ENCODE measurements around the gene VPS11. TPM values are rescaled to one million over a fixed set of nuclear protein-coding genes. Genes with fewer than 3 reads are reported as not detected.

Gene VPS11
- total and polyA plus RNA-seq, 10 of the 15 experiments (the other 5 are each of a cell fraction or from before 2014, with no cell fraction given) = 15.8 to 26.4 (median 24.5) TPM

DNA sequence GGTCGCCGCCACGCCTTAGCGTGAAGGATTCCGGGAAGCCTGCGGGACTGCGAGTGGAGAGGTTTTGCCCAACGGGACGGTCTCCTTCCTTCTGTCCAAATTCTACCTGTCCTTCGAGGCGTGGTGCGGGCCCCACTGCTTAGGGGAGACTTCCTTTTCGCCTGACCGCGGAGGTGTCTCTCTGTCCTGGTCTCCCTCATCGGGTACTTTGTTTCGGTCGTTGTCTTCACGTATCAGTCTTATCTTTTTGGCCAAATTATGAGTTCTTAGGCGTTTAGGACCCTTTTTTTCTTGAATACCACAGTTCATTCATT, 54.1 kb downstream of the VPS11 start:
- H3K4me3 ChIP-seq = peak overlapping the region; percentile 92
- peak overlapping the region; percentile 85 for H2AFZ ChIP-seq (ENCODE audit: control insufficient read depth, low read depth, low read length)
- DNase-seq (ENCODE audit: low read depth, low spot score) = no peak
- FAIRE-seq = no peak
- peaks cover 21% of the 10 kb centered on the region for H3K79me2 ChIP-seq (ENCODE audit: control insufficient read depth, insufficient read depth, low read length)
- CTCF ChIA-PET = interaction anchor here (0.6 to 2.2 kb wide), 11 partner anchors 10 to 173 kb away, joined by 3 to 9 read pairs (median 4); partner anchors contain the start of gene C2CD2L
- in situ Hi-C loops (cut with MboI) (no loop called here), intact Hi-C loops (cut with micrococcal nuclease; ENCODE audit: unreplicated experiment) (no loop called here)
- H3K9me3 ChIP-seq (replicated peaks; ENCODE audit: control insufficient read depth, insufficient read depth, low read length) = no peaks in the 10 kb centered on the region
- SMC1A ChIA-PET (ENCODE audit: uncharacterized antibody, unreplicated experiment) = interaction anchor here (0.8 to 5.0 kb wide), 10 partner anchors 10 to 199 kb away, joined by 3 to 32 read pairs (median 4); partner anchors contain the start of genes C2CD2L and DPAGT1
- POLR2A ChIA-PET = interaction anchor here (0.7 to 6.9 kb wide), 10 partner anchors 12 to 390 kb away, joined by 3 to 76 read pairs (median 6); partner anchors contain the start of genes C2CD2L, DPAGT1, HMBS and HYOU1
- 0 out of 2 replicates have a peak, but pooled peaks have one; percentile 80 for TF ChIP-seq LARP7 (IDR thresholded peaks at IDR 0.05)
- TF ChIP-seq YBX1 (IDR thresholded peaks at IDR 0.05) = no peak
- no peak for TF ChIP-seq RUNX3 (IDR thresholded peaks at IDR 0.05; ENCODE audit: low read length)
- peak overlapping the region; percentile 72 for H3K9ac ChIP-seq (ENCODE audit: control insufficient read depth, insufficient read depth, low read length)
- peak overlapping the region; percentile 51 for H3K27ac ChIP-seq (ENCODE audit: control insufficient read depth, insufficient read depth)
- peak overlapping the region; percentile 83 for H3K4me2 ChIP-seq (ENCODE audit: control insufficient read depth, insufficient read depth)
- H3K36me3 ChIP-seq (ENCODE audit: control insufficient read depth in 2 of 2, insufficient read depth in 2 of 2, low read length in 1 of 2) = peaks cover 0 to 4% of the 10 kb centered on the region in 2 experiments; a peak in 2 of 4 replicates
- RAD21 ChIA-PET (ENCODE audit: unreplicated experiment) = interaction anchor here (0.6 to 2.6 kb wide), 8 partner anchors 15 to 330 kb away, joined by 3 to 22 read pairs (median 6); partner anchors contain the start of genes C2CD2L, DDX6, DPAGT1 and HMBS
- H3K27me3 ChIP-seq (replicated peaks in 1 of 2; ENCODE audit: control insufficient read depth in 2 of 2, insufficient read depth in 2 of 2, low read length in 1 of 2) = no peaks in the 10 kb centered on the region
- H4K20me1 ChIP-seq (ENCODE audit: control insufficient read depth, insufficient read depth) = no peaks in the 10 kb centered on the region
- TSS peak; percentile 87 for BruUV-seq (replicated peaks)
- ATAC-seq = peak; percentile 26
- peaks cover 13% of the 10 kb centered on the region for H3K4me1 ChIP-seq (ENCODE audit: control insufficient read depth, insufficient read depth, low read length)
- WGBS (ENCODE audit: insufficient coverage, insufficient replicate concordance, low lambda C conversion rate, missing lambda C conversion rate) = under 1% methylated on average over 20 of the region's 20 CpGs

DNA sequence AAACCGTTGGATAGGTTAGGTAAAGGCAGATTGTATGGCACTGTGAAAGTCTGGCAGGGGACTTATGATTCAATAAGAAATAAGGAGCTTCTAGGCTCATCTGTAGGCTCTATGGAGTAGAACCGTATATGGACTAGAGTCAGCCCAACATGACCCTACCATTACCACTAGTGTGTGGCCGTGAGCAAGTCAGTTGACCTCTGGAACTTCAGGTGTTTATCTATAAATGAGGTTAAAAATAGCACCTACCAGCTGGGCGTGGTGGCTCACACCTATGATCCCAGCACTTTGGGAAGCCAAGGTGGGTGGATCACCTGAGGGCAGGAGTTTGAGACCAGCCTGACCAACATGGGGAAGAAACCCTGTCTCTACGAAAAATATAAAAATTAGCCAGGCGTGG, 58.2 kb downstream of the VPS11 start:
- peaks cover 21% of the 10 kb centered on the region for H3K79me2 ChIP-seq (ENCODE audit: control insufficient read depth, insufficient read depth, low read length)
- ChIA-PET CTCF (interaction anchor here (0.8 to 1.2 kb wide), 4 partner anchors 9 to 176 kb away, joined by 3 to 4 read pairs (median 3); no protein-coding TSS in a partner anchor), POLR2A (interaction anchor here (0.8 kb wide), 1 partner anchor 84 kb away, joined by 3 read pairs; no protein-coding TSS in a partner anchor), SMC1A (ENCODE audit: uncharacterized antibody, unreplicated experiment) (interaction anchor here (1.8 kb wide), 1 partner anchor 16 kb away, joined by 5 read pairs; no protein-coding TSS in a partner anchor), RAD21 (ENCODE audit: unreplicated experiment) (interaction anchor here (0.7 kb wide), 1 partner anchor 69 kb away, joined by 3 read pairs; the partner anchor contains the start of gene HYOU1)
- H2AFZ ChIP-seq (ENCODE audit: control insufficient read depth, low read depth, low read length) = no peak overlapping the region
- no peak for ATAC-seq
- H3K4me2 ChIP-seq (ENCODE audit: control insufficient read depth, insufficient read depth) = no peak overlapping the region
- BruUV-seq (replicated peaks) = no TSS peak
- no peaks in the 10 kb centered on the region for H4K20me1 ChIP-seq (ENCODE audit: control insufficient read depth, insufficient read depth)
- H3K9ac ChIP-seq (ENCODE audit: control insufficient read depth, insufficient read depth, low read length) = no peak overlapping the region
- intact Hi-C loops (cut with micrococcal nuclease; ENCODE audit: unreplicated experiment) (no loop called here), in situ Hi-C loops (cut with MboI) (no loop called here)
- no peaks in the 10 kb centered on the region for H3K27me3 ChIP-seq (replicated peaks in 1 of 2; ENCODE audit: control insufficient read depth in 2 of 2, insufficient read depth in 2 of 2, low read length in 1 of 2)
- H3K36me3 ChIP-seq (ENCODE audit: control insufficient read depth in 2 of 2, insufficient read depth in 2 of 2, low read length in 1 of 2) = peaks cover 0 to 12% of the 10 kb centered on the region in 2 experiments; a peak in 2 of 4 replicates
- peaks cover 8% of the 10 kb centered on the region for H3K4me1 ChIP-seq (ENCODE audit: control insufficient read depth, insufficient read depth, low read length)
- no peaks in the 10 kb centered on the region for H3K9me3 ChIP-seq (replicated peaks; ENCODE audit: control insufficient read depth, insufficient read depth, low read length)
- H3K4me3 ChIP-seq = no peak overlapping the region
- 90% methylated on average over 5 of the region's 6 CpGs for WGBS (ENCODE audit: insufficient coverage, insufficient replicate concordance, low lambda C conversion rate, missing lambda C conversion rate)
- no peak overlapping the region for H3K27ac ChIP-seq (ENCODE audit: control insufficient read depth, insufficient read depth)
- DNase-seq (ENCODE audit: low read depth, low spot score) = no peak
- no peak for FAIRE-seq
- TF ChIP-seq, protein P1, sequence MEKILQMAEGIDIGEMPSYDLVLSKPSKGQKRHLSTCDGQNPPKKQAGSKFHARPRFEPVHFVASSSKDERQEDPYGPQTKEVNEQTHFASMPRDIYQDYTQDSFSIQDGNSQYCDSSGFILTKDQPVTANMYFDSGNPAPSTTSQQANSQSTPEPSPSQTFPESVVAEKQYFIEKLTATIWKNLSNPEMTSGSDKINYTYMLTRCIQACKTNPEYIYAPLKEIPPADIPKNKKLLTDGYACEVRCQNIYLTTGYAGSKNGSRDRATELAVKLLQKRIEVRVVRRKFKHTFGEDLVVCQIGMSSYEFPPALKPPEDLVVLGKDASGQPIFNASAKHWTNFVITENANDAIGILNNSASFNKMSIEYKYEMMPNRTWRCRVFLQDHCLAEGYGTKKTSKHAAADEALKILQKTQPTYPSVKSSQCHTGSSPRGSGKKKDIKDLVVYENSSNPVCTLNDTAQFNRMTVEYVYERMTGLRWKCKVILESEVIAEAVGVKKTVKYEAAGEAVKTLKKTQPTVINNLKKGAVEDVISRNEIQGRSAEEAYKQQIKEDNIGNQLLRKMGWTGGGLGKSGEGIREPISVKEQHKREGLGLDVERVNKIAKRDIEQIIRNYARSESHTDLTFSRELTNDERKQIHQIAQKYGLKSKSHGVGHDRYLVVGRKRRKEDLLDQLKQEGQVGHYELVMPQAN (conservative IDR thresholded peaks at IDR 0.05) = no peak
- TF ChIP-seq, protein P2, sequence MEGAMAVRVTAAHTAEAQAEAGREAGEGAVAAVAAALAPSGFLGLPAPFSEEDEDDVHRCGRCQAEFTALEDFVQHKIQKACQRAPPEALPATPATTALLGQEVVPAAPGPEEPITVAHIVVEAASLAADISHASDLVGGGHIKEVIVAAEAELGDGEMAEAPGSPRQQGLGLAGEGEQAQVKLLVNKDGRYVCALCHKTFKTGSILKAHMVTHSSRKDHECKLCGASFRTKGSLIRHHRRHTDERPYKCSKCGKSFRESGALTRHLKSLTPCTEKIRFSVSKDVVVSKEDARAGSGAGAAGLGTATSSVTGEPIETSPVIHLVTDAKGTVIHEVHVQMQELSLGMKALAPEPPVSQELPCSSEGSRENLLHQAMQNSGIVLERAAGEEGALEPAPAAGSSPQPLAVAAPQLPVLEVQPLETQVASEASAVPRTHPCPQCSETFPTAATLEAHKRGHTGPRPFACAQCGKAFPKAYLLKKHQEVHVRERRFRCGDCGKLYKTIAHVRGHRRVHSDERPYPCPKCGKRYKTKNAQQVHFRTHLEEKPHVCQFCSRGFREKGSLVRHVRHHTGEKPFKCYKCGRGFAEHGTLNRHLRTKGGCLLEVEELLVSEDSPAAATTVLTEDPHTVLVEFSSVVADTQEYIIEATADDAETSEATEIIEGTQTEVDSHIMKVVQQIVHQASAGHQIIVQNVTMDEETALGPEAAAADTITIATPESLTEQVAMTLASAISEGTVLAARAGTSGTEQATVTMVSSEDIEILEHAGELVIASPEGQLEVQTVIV (IDR thresholded peaks at IDR 0.05; ENCODE audit: borderline replicate concordance, partially characterized antibody) = no peak
- TF ChIP-seq, protein P3, sequence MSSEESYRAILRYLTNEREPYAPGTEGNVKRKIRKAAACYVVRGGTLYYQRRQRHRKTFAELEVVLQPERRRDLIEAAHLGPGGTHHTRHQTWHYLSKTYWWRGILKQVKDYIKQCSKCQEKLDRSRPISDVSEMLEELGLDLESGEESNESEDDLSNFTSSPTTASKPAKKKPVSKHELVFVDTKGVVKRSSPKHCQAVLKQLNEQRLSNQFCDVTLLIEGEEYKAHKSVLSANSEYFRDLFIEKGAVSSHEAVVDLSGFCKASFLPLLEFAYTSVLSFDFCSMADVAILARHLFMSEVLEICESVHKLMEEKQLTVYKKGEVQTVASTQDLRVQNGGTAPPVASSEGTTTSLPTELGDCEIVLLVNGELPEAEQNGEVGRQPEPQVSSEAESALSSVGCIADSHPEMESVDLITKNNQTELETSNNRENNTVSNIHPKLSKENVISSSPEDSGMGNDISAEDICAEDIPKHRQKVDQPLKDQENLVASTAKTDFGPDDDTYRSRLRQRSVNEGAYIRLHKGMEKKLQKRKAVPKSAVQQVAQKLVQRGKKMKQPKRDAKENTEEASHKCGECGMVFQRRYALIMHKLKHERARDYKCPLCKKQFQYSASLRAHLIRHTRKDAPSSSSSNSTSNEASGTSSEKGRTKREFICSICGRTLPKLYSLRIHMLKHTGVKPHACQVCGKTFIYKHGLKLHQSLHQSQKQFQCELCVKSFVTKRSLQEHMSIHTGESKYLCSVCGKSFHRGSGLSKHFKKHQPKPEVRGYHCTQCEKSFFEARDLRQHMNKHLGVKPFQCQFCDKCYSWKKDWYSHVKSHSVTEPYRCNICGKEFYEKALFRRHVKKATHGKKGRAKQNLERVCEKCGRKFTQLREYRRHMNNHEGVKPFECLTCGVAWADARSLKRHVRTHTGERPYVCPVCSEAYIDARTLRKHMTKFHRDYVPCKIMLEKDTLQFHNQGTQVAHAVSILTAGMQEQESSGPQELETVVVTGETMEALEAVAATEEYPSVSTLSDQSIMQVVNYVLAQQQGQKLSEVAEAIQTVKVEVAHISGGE (CRISPR knock-in tag; IDR thresholded peaks at IDR 0.05) = no peak
- TF ChIP-seq SIX5 (IDR thresholded peaks at IDR 0.05; ENCODE audit: low read depth, low read length, severe bottlenecking) = no peak
- no peak for TF ChIP-seq RBBP5 (conservative IDR thresholded peaks at IDR 0.05)

Measured in GM12878 (cell line).